Mucosa of descending colon (tissue), 3 donors: ENCODE results near the gene SDE2. TPM values are rescaled to one million over a fixed set of nuclear protein-coding genes. Genes with fewer than 3 reads are reported as not detected.
A peak's percentile ranks its signal among the peaks of the same experiment; 100 is the strongest.
"Not testable (repeated sequence)": the region's sequence is repeated elsewhere in the genome, so short reads cannot be mapped to it uniquely, and the experiment has no call there.

Source experiments
- ATAC-seq: fragments of 200-7000 bp; cut with Tn5 transposase; one replicate; pipeline ENCODE4 v1.9.1; 2020; ENCODE audit warnings: mild to moderate bottlenecking, moderate library complexity
- DNase-seq, 3 donors: peaks; one replicate each; pipeline ENCODE4 v3.0.0-alpha.2; 2020
- H3K36me3 ChIP-seq: fragments of 200-600 bp; one replicate; pipeline ENCODE4 v1.8.0; 2021; ENCODE audit warnings: low read depth, mild to moderate bottlenecking
- H3K4me1 ChIP-seq: fragments of 200-600 bp; one replicate; pipeline ENCODE4 v1.8.0; 2021; ENCODE audit warnings: low read depth, mild to moderate bottlenecking
- H3K4me3 ChIP-seq: fragments of 200-600 bp; one replicate; pipeline ENCODE4 v1.8.0; 2021; ENCODE audit warnings: mild to moderate bottlenecking
- H3K9me3 ChIP-seq: fragments of 200-600 bp; one replicate; pipeline ENCODE4 v1.8.0; 2021; ENCODE audit warnings: mild to moderate bottlenecking
- intact Hi-C, 2 donors: fragments of 100-400 bp; cut with DNase I in 1 of 2; cut with micrococcal nuclease in 1 of 2; formaldehyde crosslinking; loops; one replicate each; pipeline versions ENCODE4 v1.11.0 to v1.11.1; 2022; cut with DNase I, micrococcal nuclease
- total RNA-seq, 3 donors: library from RNA; stranded (reverse); fragmentation: NEBNext Ultra II Directional in 2 of 3; extraction: Animal tissue kit (Norgen Biotek cat#: 25700) in 2 of 3; gene quantifications; one replicate each; pipeline versions ENCODE4 v1.2.1 to v1.2.4, GENCODE V29; 2021 to 2023
- TF ChIP-seq, protein P1 (sequence below): fragments of 200-600 bp; IDR thresholded peaks from one replicate; pipeline ENCODE4 v1.8.0; 2022; ENCODE audit warnings: antibody characterized with exemption, mild to moderate bottlenecking
- donor health status: DM: no; HTN: no; CAD: no; lungs with moderate emphysema.
- donor health status: DM: no; HTN: no; CAD: no.
- donor health status: DM: no; HTN: yes; CAD: no.

Gene SDE2
- total RNA-seq, 3 donors from 2014 or later: 14.1 to 21.0 (median 15.0) TPM

GRCh38 chr1:226021801-226022200 lies 22.7 kb upstream of the SDE2 start:
- Histone ChIP-seq H3K9me3 (no peaks in the 10 kb centered on the region), H3K4me1 (peaks cover 9% of the 10 kb centered on the region), H3K4me3 (no peak overlapping the region), H3K36me3 (no peaks in the 10 kb centered on the region)
- DNase-seq (no peak), ATAC-seq (peak; percentile 16)
- TF ChIP-seq, protein P1, sequence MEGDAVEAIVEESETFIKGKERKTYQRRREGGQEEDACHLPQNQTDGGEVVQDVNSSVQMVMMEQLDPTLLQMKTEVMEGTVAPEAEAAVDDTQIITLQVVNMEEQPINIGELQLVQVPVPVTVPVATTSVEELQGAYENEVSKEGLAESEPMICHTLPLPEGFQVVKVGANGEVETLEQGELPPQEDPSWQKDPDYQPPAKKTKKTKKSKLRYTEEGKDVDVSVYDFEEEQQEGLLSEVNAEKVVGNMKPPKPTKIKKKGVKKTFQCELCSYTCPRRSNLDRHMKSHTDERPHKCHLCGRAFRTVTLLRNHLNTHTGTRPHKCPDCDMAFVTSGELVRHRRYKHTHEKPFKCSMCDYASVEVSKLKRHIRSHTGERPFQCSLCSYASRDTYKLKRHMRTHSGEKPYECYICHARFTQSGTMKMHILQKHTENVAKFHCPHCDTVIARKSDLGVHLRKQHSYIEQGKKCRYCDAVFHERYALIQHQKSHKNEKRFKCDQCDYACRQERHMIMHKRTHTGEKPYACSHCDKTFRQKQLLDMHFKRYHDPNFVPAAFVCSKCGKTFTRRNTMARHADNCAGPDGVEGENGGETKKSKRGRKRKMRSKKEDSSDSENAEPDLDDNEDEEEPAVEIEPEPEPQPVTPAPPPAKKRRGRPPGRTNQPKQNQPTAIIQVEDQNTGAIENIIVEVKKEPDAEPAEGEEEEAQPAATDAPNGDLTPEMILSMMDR: no peak
- intact Hi-C loops: no loop called here

DNA sequence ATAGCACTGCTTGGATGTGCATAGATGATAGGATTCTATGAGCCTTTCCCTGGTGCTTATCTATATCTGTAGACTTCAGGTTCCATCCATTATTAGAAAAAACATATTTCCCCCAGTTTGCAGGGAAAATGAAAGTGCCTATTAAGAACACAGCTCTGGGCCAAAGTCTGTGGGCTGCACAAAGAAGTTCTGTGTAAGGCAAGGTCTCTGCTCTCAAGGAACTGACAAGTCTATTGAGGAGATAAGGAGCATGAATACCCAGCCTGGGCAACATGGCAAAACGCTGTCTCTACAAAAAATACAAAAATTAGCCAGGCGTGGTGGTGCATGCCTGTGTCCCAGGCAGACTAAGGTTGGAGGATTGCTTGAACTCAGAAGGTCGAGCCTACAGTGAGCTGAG lies 22.3 kb upstream of the SDE2 start:
- TF ChIP-seq, protein P1: no peak
- peak; percentile 16 for ATAC-seq
- Histone ChIP-seq H3K4me1 (peaks cover 12% of the 10 kb centered on the region), H3K4me3 (no peak overlapping the region), H3K9me3 (no peaks in the 10 kb centered on the region), H3K36me3 (no peaks in the 10 kb centered on the region)
- DNase-seq: no peak
- intact Hi-C loops: no loop called here

GRCh38 chr1:226019572-226019971 lies 20.4 kb upstream of the SDE2 start:
- intact Hi-C loops: no loop called here
- ATAC-seq (peak; percentile 83), DNase-seq (no peak)
- no peaks in the 10 kb centered on the region for H3K9me3 ChIP-seq
- H3K4me3 ChIP-seq: no peak overlapping the region
- H3K36me3 ChIP-seq: no peaks in the 10 kb centered on the region
- TF ChIP-seq, protein P1: no peak
- H3K4me1 ChIP-seq: peaks cover 17% of the 10 kb centered on the region

DNA sequence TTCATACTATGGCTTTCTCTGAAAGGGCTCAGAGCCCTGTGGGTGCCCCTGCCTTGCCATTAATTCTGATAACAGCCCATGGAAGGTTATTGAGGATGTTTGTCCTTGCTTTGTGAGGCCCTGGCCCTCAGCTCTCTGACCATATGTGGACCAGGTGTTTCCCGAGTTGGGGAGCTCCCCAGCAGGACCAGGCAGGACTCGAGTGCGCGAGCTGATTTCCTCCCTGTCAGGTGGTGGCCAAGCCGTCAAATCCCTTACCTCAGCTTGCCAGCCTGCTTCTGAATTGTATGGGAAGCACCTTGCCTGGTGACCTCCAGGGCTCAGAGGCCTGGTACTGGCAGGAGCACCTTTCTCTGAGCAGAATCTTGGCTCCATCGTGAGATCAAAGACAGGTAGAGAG lies 17.9 kb upstream of the SDE2 start:
- Histone ChIP-seq H3K4me1 (peaks cover 17% of the 10 kb centered on the region), H3K4me3 (no peak overlapping the region), H3K9me3 (no peaks in the 10 kb centered on the region), H3K36me3 (no peaks in the 10 kb centered on the region)
- DNase-seq (no peak), ATAC-seq (no peak)
- TF ChIP-seq, protein P1: no peak
- intact Hi-C loops: no loop called here

- no peaks in the 10 kb centered on the region for H3K4me1 ChIP-seq
- TF ChIP-seq, protein P1: no peak
- ATAC-seq (no peak), DNase-seq (no peak)
- no peak overlapping the region for H3K4me3 ChIP-seq
- no peaks in the 10 kb centered on the region for H3K36me3 ChIP-seq
- no peaks in the 10 kb centered on the region for H3K9me3 ChIP-seq
- intact Hi-C loops: no loop called here
Observed at GRCh38 chr1:226009650-226010044, 10.5 kb upstream of the SDE2 start.

DNA sequence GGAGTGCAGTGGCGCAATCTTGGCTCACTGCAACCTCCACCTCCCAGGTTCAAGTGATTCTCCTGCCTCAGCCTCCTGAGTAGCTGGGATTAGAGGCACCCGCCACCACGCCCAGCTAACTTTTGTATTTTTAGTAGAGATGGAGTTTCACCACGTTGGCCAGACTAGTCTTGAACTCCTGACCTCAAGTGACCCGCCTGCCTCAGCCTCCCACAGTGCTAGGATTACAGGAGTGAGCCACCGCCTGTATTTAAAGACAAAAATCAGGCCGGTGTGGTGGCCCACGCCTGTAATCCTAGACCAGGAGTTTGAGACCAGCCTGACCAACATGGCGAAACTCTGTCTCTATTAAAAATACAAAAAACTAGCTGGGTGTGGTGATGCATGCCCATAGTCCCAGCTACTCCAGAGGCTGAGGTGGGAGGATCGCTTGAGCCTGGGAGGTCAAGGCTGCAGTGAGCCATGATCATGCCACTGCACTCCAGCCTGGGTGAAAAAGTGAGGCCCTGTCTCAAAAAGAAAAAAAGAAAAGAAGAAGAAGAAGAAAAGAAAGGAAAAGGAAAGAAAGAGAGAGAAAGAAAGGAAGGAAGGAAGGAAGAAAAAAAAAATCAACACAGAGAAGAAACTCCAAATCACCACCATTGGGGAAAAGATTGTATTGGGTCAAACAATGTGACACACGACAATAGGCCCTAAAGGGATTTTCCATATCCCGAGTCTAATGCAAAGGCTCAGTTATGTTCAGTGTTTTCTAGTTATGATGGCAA lies 8.2 kb upstream of the SDE2 start:
- ATAC-seq, intact Hi-C loops, H3K4me3 ChIP-seq, H3K9me3 ChIP-seq, DNase-seq, H3K36me3 ChIP-seq, H3K4me1 ChIP-seq: not testable (repeated sequence)
